Astrocyte of the spinal cord (primary cell): ENCODE results near the gene GOLGA7B.
"Not testable (repeated sequence)": the region's sequence is repeated elsewhere in the genome, so short reads cannot be mapped to it uniquely, and the experiment has no call there.

Experiments
- DNase-seq: peaks from one replicate; pipeline ENCODE4 v3.0.0; 2011; ENCODE audit warnings: low read depth, low spot score
- H3K4me3 ChIP-seq: 2 replicates; pipeline ENCODE4 v1.5.1; 2011; ENCODE audit warnings: low read depth, mild to moderate bottlenecking, low read length, moderate library complexity
- in situ Hi-C: cut with HindIII; loops from 2 replicates; pipeline ENCODE4 v1.10.0; 2017; ENCODE audit warnings: low sequenced_read_pairs
- TF ChIP-seq, protein P1 (sequence below): IDR thresholded peaks from 2 replicates; pipeline ENCODE4 v1.5.1; 2012; ENCODE audit warnings: low read depth, mild to moderate bottlenecking, low read length, inconsistent platforms

The GOLGA7B gene

DNA sequence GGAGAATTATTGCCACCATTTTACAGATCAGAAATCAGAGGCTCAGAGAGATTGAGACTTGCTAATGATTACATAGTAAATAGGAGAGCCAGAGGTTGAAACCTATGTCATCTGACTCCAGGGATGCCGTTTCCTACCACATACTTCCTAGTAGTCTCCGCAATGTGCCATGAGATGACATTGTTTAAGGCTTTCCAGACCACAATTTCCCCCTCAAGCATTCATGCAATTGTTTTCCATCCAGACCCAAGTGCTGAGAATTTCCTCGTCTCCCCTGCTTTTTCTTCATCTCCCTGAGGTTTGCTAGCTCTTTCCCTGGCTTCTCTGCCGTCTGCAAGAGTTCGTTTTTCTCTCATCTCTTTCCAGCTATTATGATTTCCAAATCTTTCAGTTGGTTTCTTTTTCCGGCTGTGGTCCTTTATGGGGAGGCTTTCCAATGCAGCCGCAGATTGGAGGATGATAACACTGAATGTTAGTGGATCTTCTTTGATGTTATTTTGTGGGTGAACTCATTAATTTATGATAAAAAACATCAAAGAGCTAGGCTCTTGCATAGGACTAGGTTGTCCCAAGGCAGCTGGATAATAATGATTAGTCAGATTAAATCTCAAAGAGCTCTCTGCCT is 6.9 kb upstream of the GOLGA7B start:
- in situ Hi-C loops = no loop called here
- TF ChIP-seq, protein P1, sequence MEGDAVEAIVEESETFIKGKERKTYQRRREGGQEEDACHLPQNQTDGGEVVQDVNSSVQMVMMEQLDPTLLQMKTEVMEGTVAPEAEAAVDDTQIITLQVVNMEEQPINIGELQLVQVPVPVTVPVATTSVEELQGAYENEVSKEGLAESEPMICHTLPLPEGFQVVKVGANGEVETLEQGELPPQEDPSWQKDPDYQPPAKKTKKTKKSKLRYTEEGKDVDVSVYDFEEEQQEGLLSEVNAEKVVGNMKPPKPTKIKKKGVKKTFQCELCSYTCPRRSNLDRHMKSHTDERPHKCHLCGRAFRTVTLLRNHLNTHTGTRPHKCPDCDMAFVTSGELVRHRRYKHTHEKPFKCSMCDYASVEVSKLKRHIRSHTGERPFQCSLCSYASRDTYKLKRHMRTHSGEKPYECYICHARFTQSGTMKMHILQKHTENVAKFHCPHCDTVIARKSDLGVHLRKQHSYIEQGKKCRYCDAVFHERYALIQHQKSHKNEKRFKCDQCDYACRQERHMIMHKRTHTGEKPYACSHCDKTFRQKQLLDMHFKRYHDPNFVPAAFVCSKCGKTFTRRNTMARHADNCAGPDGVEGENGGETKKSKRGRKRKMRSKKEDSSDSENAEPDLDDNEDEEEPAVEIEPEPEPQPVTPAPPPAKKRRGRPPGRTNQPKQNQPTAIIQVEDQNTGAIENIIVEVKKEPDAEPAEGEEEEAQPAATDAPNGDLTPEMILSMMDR = no peak
- no peak overlapping the region for H3K4me3 ChIP-seq
- no peak for DNase-seq

DNA sequence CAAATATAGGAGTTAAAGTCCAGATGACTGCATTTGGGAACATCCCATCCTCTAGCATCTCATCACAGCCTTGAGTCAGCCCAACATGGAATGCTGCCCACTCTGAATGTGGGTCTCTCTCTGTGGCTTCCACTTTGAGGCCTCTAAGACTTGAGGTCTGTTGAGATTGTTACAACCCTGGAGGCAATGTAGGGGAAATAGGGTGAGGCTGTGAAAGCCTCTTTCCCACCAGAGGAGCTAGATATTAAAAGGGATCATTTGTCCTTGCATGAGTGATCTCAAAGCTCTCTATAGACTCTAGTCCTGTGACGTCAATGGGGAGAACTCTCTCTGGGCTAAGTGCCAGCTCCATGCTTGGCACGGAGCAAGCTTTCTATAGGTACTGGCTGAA is 6.4 kb upstream of the GOLGA7B start:
- in situ Hi-C loops = no loop called here
- DNase-seq = no peak
- TF ChIP-seq, protein P1 = no peak
- no peak overlapping the region for H3K4me3 ChIP-seq

DNA sequence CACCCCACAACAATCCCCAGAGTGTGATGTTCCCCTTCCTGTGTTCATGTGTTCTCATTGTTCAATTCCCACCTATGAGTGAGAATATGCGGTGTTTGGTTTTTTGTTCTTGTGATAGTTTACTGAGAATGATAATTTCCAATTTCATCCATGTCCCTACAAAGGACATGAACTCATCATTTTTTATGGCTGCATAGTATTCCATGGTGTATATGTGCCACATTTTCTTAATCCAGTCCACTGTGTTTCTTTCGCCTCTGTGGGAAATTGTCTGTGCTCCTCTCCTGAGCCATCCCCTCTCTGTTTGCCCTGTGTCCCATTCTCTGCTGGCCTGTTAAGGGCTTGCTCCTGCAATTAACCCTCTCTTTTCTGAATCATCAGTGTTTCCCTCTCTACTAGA is 5.7 kb upstream of the GOLGA7B start:
- H3K4me3 ChIP-seq, DNase-seq, in situ Hi-C loops: not testable (repeated sequence)

DNA sequence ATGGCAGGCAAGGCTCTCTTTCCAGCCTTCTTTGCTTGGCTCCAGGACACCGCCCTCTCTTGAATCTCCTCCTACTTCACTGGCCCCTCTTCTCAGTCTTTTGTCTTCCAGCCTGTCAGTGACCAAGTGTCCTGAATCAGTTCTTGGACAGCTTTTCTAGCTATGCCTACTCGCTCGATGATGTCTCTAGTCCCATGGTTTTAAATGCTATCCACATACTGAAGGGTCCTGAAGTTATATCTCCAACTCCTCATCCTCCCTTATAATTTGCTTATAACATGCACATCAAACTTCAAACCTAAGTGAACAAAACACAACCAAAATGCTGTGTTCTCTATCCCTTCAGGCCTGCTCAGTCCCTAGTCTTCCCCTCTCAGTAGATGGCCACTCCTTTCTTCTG is 5.0 kb upstream of the GOLGA7B start:
- TF ChIP-seq, protein P1 = no peak
- DNase-seq = no peak
- H3K4me3 ChIP-seq = no peak overlapping the region
- in situ Hi-C loops = no loop called here

DNA sequence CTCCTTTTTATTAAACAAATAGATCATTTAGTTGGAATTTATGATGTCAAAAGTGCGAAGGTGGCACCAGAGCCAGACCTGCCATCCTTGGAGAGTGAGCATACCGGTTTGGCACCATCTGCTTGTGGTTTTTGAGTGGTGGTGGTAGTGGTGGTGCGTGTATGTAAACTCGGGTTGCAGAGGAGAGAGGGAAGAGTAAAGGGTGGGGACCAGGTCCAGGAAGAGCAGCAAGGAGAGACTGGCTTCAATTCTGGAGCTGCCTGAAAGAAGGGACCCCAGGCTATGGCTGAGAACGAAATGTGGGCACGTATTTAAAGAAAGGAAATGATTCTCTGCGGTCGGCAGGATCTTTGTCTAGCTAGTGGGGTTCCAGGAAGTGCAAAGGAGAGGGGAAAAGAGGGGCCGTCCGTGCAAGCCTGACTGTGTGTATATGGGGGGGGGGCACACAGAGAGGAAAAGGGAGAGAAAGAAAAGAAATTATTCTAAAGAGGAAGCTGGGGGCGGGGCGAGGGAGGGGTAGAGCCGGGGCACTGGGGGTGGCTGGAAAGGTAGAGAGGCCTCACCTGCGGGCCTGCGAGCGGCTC is 448 bp upstream of the GOLGA7B start:
- H3K4me3 ChIP-seq = peak overlapping the region; percentile 17
- in situ Hi-C loops = no loop called here
- TF ChIP-seq, protein P1 = no peak
- DNase-seq = no peak

DNA sequence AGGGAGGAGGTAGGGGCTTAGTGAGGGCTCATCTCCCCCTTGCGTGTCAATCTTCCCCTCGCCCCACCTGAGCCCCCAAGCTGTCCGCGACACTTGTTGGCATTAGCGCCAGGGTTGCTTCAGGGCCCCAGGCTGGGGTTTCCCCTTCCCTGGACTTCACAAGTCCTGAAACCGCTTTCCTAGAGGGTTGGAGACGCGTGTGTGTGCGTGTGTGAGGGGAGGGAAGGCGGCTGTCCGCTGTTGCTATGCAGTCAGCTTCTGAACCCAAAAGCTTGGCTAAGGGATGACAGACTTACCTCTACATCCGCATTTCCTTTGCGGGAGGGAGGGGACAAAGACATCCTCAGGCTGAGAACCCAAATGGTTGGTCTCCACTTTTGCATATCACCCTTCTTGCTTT is 803 bp downstream of the GOLGA7B start:
- DNase-seq = no peak
- TF ChIP-seq, protein P1 = no peak
- no peak overlapping the region for H3K4me3 ChIP-seq
- in situ Hi-C loops = no loop called here

DNA sequence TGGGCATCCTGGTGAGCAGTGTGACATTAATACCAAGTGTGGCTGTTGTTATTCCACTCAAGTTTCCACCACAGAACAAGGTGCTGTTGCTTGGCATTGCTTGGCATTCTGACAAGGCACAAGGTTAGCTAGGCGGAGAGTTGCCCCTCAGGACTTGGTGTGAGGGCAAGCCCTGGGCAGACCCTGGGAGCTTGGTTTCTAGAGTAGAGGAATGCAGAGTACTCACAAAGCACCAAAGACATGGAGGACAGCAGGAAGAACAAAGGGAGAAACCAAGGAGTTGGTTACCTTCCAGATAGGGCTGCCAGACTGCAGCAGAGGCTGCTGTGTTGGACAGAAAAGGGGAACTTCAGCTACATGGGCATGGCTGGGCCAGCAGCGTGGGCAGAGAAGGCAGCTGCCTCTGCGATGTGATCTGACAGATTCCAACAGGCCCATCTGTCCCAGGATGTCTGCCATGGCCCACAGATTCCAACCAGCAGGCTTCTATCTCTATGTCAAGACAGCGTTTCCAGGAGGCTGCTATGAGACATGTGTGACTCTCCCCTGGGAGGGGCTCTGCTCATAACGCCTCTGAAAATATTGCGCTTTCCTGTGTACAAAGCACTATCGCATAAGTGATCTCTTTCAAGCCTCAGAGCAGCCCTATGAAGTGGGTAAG is 1.8 kb downstream of the GOLGA7B start:
- DNase-seq = no peak
- no peak overlapping the region for H3K4me3 ChIP-seq
- TF ChIP-seq, protein P1 = no peak
- in situ Hi-C loops = no loop called here
